GM12875 (cell line): Measurements from ENCODE around the gene SLC11A1.

Source experiments
- H3K4me3 ChIP-seq: one replicate; pipeline ENCODE4 v1.5.1; 2011; ENCODE audit warnings: low read depth, low read length, control low read depth
- CTCF ChIP-seq: IDR thresholded peaks from 2 replicates; pipeline ENCODE4 v1.5.1; 2011; ENCODE audit warnings: low read depth, mild to moderate bottlenecking, control low read depth, inconsistent platforms, low read length, moderate library complexity, borderline replicate concordance; ENCODE audit not compliant: insufficient read depth

SLC11A1 gene

GRCh38 chr2:218405746-218406208, 23.7 kb downstream of the SLC11A1 start:
- peak overlapping the region; percentile 32 for H3K4me3 ChIP-seq
- no peak for TF ChIP-seq CTCF

GRCh38 chr2:218406209-218406948, 24.3 kb downstream of the SLC11A1 start:
- peak overlapping the region; percentile 32 for H3K4me3 ChIP-seq
- TF ChIP-seq CTCF, result peak; percentile 88

- no peak for TF ChIP-seq CTCF
- H3K4me3 ChIP-seq, result peak overlapping the region; percentile 18
These were observed 25.0 kb downstream of the SLC11A1 start for GRCh38 chr2:218406949-218407618.

GRCh38 chr2:218407717-218408116, 25.6 kb downstream of the SLC11A1 start:
- no peak for TF ChIP-seq CTCF
- H3K4me3 ChIP-seq, result no peak overlapping the region

GRCh38 chr2:218418321-218418716, 36.2 kb downstream of the SLC11A1 start:
- no peak for TF ChIP-seq CTCF
- H3K4me3 ChIP-seq, result no peak overlapping the region

GRCh38 chr2:218418717-218419458, 36.8 kb downstream of the SLC11A1 start, which contains the start of gene VIL1:
Gene VIL1 (plus strand): TSS chr2:218419123. CDS start chr2:218423779, 4,656 bp downstream.
- no peak for TF ChIP-seq CTCF
- H3K4me3 ChIP-seq, result no peak within 1 kb of the TSS
